GM18498 (cell line): ENCODE data around the gene GABRR3.
"Not testable (repeated sequence)": the region's sequence is repeated elsewhere in the genome, so short reads cannot be mapped to it uniquely, and the experiment has no call there.

Experiments used
- ATAC-seq: cut with Tn5 transposase; IDR thresholded peaks from one replicate; pipeline ENCODE4 v1.9.1; 2021; ENCODE audit warnings: mild to moderate bottlenecking, moderate library complexity; ENCODE audit not compliant: unreplicated experiment

Gene GABRR3

GRCh38 chr3:98022978-98023820 is 11.9 kb downstream of the GABRR3 start:
- ATAC-seq, result peak; percentile 62

- no peak for ATAC-seq
Measured at GRCh38 chr3:98021830-98022560, 13.1 kb downstream of the GABRR3 start.

GRCh38 chr3:98020412-98020811 is 14.7 kb downstream of the GABRR3 start:
- ATAC-seq, result no peak

GRCh38 chr3:98018301-98018700 is 16.8 kb downstream of the GABRR3 start:
- no peak for ATAC-seq

- ATAC-seq, result no peak
Measured at GRCh38 chr3:98014268-98014585, 20.9 kb downstream of the GABRR3 start.

- no peak for ATAC-seq
Measured at GRCh38 chr3:98013411-98014267, 21.5 kb downstream of the GABRR3 start.

GRCh38 chr3:98012979-98013378 is 22.1 kb downstream of the GABRR3 start:
- ATAC-seq, result no peak

- ATAC-seq, result not testable (repeated sequence)
Measured at GRCh38 chr3:98010883-98011449, 24.1 kb downstream of the GABRR3 start.

- no peak for ATAC-seq
Measured at GRCh38 chr3:98010194-98010882, 24.8 kb downstream of the GABRR3 start.

GRCh38 chr3:98008855-98009254 is 26.3 kb downstream of the GABRR3 start:
- ATAC-seq, result peak; percentile 71

GRCh38 chr3:98005438-98005837 is 29.7 kb downstream of the GABRR3 start:
- ATAC-seq, result no peak

- ATAC-seq, result no peak
Measured at GRCh38 chr3:98004721-98005120, 30.4 kb downstream of the GABRR3 start.

GRCh38 chr3:98003306-98003969 is 31.7 kb downstream of the GABRR3 start:
- peak; percentile 89 for ATAC-seq

GRCh38 chr3:98002717-98003116 is 32.4 kb downstream of the GABRR3 start:
- ATAC-seq, result no peak

GRCh38 chr3:97999994-98000393 is 35.1 kb downstream of the GABRR3 start:
- no peak for ATAC-seq

- no peak for ATAC-seq
Measured at GRCh38 chr3:97999103-97999502, 36.0 kb downstream of the GABRR3 start.

GRCh38 chr3:97996988-97997387 is 38.1 kb downstream of the GABRR3 start:
- ATAC-seq, result no peak

- ATAC-seq, result no peak
Measured at GRCh38 chr3:97994328-97994945, 40.7 kb downstream of the GABRR3 start.

- no peak for ATAC-seq
Measured at GRCh38 chr3:97993526-97993925, 41.6 kb downstream of the GABRR3 start.
